ENCODE data around the gene GABPA.

- no peak for TF ChIP-seq NFRKB (IDR thresholded peaks at IDR 0.05)
- TF ChIP-seq GZF1 (CRISPR knock-in tag; IDR thresholded peaks at IDR 0.05) = no peak
- no peak for TF ChIP-seq GTF2F1 (IDR thresholded peaks at IDR 0.05; ENCODE audit: low read length)
- no peak for TF ChIP-seq PAWR (CRISPR knock-in tag; IDR thresholded peaks at IDR 0.05; ENCODE audit: borderline replicate concordance)
- no peak for TF ChIP-seq FOXP1 (IDR thresholded peaks at IDR 0.05)
- no peak for TF ChIP-seq FOXP1 (CRISPR knock-in tag; IDR thresholded peaks at IDR 0.05)
- no peak for TF ChIP-seq MAFK (conservative IDR thresholded peaks at IDR 0.05 in 1 of 2, IDR thresholded peaks at IDR 0.05 in 1 of 2; ENCODE audit: low read length in 2 of 2)
- no peak for TF ChIP-seq ZNF569 (CRISPR knock-in tag; IDR thresholded peaks at IDR 0.05; ENCODE audit: borderline replicate concordance)
- TF ChIP-seq BHLHE40 (IDR thresholded peaks at IDR 0.05; ENCODE audit: low read length) = no peak
- TF ChIP-seq HIC2 (CRISPR knock-in tag; IDR thresholded peaks at IDR 0.05; ENCODE audit: low read depth) = no peak
- TF ChIP-seq EZH2 (conservative IDR thresholded peaks at IDR 0.05; ENCODE audit: low read depth, low read length) = no peak
- no peak for TF ChIP-seq PRPF4 (IDR thresholded peaks at IDR 0.05; ENCODE audit: low read depth, low read length, poor library complexity, severe bottlenecking)
- no peak for TF ChIP-seq CREB1 (IDR thresholded peaks at IDR 0.05)
- TF ChIP-seq CREB1 (CRISPR knock-in tag; IDR thresholded peaks at IDR 0.05) = no peak
Observed at GRCh38 chr21:25744854-25745253, 10.1 kb downstream of the GABPA start.
